IPS DF 4.7 (cell line): ENCODE measurements around the gene LIAS.
"Not testable (repeated sequence)": the region's sequence is repeated elsewhere in the genome, so short reads cannot be mapped to it uniquely, and the experiment has no call there.

Experiments
- DNase-seq: peaks from one replicate; pipeline ENCODE4 v3.0.0-alpha.2; 2013; ENCODE audit warnings: low spot score; ENCODE audit errors: extremely low read depth

The LIAS gene

DNA sequence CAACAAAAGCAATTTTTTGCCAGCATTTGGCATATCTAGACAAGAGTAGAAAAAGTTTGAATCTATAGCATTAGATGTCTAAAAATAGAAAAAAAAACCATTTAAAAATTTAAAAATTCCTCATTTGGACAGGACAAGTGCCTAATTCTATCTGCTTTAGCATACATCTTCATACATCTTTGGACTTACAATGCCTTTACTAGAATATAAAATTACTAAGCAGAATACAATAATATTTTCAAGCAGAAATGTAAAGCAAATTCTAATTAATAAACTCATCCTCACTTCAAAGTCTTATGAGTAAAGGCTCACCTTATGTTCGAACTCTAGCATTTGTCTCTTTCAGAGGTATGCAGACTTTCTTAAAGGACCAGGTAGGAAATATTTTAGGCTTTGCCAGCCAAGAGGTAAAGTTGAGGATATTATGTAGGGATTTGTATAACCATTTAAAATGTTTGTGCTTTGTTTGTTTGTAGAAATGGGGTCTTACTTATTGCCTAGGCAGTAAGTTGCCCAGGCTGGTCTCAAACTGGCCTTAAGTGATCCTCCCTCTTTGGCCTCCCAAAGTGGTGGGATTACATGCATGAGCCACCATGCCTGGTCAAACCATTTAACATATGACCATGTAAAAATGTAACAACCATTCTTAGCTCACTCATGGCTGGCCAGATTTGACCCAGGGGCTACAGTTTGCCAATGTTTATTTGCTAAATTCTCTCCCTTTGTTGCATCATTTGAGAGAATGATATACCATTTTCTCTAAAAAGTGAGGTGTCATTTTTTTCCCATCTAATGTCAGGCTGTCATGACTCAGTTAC lies 39.3 kb downstream of the LIAS start:
- DNase-seq, result no peak

DNA sequence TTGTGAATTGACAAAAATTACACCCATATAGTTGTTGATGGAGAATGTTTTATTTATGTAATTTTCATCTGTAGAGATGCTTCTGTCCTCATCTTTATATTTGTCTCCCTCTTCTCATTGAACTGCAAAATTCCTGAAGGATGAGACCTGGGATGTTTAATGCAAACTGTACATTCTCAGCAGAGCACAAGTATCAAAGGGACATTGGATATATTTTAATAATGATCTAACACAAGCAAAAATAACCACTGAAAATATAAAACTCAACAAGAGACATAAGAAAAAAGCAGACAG lies 39.8 kb downstream of the LIAS start:
- DNase-seq, result no peak

DNA sequence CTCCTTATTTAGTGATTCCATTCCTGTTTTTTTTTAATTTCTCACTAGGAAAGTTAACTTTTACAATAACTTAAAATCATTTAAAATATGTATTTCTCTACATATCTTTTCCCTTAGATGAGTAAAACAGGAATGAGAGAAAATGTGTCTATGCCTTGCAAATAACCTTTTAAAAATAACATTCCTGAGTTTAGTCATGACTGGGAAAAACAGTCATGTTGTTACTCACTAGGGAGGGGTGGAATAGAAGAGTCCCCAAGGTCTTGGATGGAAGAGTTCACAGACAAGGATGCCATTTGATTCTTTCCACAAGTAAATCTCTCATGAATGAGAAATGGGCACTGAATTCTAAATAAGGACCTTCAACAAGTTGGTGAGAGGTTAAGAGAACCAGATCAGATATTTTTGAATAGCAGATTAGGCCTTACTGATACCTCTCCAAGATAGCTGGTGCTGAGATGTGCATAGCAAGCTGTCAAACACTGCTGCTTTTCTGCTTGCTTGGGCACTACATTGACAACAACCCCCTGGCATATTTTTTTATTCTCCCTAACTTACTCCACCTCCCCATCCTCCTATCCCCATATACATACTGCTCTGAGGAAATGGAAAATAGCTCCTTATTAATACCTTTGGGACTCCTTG lies 43.3 kb downstream of the LIAS start:
- DNase-seq, result no peak

DNA sequence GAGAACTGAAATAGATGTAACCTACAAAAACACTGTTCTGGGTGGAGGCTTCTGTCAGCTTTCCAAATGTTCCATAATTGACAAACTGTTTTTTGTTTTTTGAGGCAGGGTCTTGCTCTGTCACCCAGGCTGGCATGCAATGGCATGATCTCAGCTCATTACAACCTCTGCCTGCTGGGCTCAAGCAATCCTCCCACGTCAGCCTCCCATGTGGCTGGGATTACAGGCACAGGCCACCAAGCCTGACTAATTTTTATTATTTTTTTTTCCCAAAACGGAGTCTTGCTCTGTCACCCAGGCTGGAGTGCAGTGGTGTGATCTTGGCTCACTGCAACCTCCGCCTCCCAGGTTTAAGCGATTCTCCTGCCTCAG lies 43.8 kb downstream of the LIAS start:
- DNase-seq, result not testable (repeated sequence)

DNA sequence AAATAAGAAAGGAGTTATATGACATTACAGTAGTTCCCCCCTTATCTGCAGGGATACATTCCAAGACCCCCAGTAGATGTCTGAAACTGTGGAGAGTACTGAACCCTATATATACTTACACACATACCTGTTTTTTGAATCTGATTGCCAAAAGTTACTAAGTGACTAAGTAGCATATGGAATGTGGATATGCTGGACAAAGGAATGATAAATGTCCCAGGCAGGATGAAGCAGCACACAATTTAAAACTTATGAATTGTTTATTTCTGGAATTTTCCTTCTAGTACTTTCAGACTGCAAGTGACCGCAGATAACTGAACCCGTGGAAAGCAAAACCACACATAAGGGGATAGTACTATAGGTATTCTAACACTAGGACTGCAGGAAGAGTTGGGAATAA lies 45.7 kb downstream of the LIAS start:
- DNase-seq, result no peak

DNA sequence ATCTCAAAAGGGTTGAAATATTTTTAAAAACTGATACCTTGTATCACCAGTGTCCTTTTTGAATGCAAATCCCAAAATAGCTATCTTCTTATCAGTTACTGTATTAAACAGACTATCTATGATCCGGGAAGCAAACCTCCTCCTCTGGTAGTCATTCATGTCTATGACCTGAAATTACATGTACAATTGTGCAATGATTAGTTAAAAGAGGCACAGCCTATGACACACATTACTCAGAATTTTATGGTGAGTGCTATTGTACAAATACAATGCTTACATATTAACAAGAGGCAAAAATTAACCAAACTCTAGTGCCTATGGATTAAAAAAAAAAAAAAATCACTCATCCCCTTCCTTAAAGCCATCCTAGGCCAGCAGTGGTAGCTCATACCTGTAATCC lies 46.7 kb downstream of the LIAS start:
- no peak for DNase-seq

DNA sequence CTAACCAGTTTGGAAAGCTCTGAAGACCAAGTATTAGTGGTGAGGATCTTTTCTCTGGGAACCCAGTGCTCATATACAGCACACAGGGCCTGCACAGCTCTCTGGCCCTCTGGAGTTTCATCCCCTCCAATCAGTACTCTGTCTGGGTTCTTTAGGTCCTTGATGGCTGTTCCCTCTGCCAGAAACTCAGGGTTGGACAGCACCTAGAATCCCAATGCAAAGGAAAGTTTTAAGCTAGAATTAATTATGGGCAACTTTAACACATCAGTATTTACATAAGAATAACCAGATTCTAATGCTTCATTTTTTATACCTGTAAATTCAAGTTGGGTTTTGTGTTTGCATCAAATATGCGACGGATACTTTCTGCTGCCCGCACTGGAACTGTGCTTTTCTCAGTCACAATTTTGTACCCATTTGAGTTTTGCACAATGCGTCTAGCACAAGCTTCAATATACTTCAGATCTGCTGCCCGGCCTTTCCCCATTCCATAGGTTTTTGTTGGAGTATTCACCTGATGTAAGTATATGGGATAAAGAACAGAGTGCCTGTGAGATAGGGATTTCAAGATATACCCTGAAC lies 51.6 kb downstream of the LIAS start:
- no peak for DNase-seq

DNA sequence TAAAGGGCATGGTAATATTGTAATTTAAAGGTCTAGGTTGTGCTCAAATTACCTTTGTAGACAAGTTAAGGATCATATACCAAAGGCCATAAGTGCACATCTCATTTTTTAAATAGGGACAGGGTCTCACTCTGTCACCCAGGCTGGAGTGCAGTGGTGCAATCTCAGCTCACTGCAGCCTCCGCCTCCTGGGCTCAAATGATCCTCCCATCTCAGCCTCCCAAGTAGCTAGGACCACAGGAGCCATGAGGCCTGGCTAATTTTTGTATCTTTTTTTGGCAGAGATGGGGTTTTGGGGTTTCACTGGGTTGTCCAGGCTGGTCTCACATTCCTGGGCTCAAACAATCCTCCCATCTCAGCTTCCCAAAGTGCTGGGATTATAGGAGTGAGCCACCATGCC lies 55.4 kb downstream of the LIAS start:
- not testable (repeated sequence) for DNase-seq

DNA sequence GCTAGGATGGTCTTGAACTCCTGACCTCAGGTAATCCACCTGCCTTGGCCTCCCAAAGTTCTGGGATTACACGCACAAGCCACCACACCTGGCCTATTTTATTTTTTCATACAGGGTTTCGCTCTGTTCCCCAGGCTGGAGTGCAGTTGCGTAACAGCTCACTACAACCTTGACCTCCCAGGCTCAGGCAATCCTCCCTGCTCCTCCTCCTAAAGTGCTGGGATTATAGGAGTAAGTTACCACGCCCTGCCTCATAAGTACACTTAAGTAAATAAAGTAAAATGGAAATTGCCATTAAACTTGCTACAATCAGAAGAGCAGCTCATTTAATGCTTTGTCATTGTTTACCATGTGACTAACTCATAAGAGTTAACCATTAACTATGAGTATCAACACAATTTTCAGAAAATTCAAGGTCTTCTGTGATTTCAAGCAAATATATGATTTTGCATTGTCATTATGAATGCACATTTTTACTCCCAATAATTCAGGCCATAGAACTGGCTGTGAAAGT lies 56.1 kb downstream of the LIAS start:
- DNase-seq, result no peak

DNA sequence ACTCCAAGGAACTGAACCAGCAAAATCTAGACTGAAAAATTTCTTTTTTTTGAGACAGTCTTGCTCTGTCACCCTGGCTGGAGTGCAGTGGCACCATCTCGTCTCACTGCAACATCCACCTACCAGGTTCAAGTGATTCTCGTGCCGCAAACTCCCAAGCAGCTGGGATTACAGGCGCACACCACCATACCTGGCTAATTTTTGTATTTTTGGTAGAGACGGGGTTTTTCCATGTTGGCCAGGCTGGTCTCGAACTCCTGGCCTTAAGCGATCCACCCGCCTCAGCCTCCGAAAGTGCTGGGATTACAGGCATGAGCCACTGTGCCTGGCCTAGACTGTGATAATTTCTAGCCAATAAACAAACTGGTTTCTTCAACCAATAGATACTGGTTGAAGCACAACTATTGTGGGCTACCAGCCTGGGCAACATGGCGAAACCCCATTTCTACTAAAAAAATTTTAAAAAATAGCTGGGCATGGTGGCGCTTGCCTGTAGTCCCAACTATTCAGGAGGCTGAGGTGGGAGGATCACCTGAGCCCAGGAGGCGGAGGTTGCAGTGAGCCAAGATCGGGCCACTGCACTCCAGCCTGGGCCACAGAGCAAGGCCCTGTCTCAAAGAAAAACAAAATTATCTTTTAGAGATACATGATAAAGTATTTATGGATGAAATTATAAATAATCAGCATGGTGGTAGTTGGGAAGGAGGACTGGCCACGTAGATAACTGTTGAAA lies 57.0 kb downstream of the LIAS start:
- DNase-seq, result not testable (repeated sequence)

DNA sequence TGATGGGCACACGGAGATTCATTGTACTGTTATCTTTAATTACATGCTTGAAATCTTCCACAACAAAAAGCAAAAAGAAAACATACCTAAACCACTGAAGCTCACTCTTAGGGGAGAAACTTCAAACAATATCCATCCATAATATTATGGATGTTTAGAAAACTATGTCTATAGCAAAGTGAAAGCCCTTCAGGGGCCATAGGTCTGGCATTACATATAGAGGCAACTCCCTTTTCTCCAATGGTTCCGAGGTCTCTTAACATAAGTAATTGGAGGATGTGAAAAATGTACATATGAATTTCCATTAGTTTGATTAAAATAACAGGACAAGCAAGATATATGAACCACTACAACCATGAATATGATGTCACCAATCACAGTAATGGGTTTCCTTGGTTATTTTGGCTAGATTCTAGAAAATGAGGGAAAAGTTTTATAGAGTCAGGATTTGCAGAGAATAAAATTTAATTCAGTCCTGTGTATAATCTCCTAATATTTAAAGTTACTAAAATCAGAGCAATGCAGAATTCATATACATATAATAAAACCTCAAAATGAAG lies 57.6 kb downstream of the LIAS start:
- no peak for DNase-seq

DNA sequence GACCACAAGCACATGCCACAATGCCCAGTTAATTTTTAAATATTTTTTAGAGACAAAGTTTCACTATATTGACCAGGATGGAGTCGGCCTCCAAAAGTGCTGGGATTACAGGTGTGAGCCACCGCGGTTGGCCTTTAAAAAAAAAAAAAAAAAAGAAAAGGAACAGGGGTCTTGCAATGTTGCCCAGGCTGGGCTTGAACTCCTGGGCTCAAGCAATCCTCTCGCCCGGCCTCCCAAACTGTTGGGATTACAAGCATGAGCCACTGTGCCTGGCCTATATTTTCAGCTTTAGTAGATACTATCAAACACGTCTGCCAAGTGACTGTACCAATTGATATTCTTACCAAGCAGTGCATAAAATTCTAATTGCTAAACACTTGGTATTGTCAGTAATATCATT lies 59.6 kb downstream of the LIAS start:
- no peak for DNase-seq

DNA sequence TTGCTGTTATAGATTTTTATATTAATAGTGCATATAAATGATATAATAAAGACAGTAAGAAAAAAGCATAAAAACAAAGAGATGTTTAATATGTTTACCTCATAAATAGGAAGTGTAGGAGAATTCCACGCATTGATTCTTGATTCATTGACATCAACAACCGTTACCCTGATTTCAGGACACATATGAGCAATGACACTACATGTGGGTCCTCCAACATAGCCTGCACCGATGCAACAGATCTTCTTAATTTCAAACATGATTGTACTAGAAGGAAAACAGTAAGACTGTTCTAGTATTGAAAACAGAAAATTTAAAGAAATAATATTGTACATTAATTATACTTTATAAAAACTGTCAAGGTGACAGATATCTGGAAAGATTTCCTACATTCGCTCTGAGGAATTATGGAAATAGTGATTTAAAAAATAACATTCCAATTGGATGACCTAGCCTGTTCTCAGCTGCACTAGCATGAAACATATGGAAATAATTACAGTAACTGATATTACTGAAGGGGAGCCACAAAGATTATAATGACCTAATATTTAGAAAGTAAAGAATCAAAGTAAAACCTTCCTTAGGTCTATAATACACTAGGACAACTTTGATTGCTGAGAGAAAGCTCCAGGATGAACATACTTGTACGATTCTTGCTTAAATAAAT lies 62.5 kb downstream of the LIAS start:
- no peak for DNase-seq

DNA sequence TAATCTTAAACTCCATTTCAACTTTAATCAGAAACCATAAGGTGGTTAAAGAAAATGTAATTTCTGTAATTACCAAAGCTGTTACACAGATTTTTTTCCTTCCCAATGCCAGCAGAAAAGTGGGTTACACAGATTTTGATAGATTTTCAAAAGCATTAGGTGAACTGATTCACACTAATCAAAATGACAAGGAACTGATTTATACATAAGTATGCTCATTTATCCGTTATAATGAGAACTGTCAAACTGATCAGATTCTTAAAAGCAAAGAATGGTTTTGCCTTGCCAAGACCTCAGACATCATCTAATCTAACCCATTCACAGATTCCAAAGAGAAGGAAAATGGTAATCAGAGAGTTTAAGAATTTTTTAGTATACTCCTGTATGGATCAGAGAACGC lies 63.2 kb downstream of the LIAS start:
- DNase-seq, result no peak

DNA sequence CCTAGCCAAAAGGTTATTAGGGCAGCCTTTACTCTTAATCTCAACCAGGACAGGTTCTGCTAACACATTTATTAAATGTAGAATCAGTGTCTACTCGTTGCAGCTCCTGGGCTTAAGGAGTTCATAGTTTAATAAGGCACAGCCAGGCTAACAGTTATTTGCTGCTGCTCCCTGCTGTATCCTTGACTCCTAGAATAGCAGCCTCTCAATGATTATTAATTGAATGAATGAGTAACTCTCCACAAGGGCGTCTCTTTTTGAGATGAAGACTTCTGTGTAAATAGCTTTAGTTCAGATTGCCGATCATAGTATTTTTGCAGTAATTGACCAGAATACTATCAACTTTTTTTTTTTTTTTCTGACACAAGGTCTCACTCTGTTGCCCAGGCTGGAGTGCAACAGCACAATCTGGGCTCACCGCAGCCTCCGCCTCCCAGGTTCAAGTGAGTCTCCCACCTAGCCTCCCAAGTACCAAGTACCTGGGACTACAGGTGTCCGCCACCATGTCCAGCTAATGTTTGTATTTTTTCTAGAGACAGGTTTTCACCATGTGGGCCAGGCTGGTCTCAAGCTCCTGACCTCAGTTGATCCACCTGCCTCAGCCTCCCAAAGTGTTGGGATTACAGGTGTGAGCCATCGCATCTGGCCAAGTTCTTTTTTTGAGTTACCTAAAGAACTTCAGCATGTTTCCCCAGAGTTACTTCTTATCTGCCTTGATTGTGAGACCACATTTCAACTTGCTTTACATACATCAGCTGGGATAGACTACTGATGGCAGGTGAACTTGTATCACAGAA lies 65.5 kb downstream of the LIAS start:
- DNase-seq, result no peak

DNA sequence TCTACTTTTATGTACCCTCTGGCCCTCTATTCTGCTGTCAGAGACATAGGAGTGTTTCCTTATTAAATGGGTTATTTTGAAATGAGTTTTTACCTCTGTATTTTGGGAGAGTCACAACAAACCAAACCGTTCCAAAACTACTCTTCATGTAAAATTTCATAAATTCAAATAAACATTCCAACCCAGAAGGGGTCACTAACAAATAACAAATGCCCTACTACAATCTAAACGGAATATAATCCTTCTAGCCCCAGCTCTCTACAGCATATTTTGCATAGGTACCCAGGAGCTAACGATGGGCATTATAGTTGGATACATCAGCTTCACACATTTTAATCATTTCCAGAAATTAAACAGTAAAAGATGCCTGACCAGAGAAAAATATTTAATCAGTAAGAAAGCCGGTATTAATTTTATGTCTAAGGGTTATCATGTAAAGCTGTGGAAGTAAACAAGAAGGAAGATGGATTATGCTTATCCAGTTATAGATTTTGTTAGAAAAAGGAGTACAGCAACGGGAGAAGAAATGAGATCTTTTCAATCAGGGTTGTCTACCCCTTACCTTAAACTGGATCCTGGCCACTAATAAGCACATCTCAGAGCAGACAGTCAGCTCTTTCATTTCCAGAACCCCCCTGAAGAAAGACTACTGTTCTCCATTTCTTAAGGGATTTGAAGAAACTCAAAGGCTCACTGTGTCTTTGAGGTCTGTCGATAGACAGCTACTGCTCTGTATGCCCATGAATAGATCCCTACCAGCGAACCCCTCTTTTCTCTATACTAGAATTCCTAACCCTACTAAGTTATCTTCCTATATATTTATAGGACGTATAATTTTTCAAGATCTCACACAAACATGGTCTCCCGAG lies 67.2 kb downstream of the LIAS start:
- no peak for DNase-seq

DNA sequence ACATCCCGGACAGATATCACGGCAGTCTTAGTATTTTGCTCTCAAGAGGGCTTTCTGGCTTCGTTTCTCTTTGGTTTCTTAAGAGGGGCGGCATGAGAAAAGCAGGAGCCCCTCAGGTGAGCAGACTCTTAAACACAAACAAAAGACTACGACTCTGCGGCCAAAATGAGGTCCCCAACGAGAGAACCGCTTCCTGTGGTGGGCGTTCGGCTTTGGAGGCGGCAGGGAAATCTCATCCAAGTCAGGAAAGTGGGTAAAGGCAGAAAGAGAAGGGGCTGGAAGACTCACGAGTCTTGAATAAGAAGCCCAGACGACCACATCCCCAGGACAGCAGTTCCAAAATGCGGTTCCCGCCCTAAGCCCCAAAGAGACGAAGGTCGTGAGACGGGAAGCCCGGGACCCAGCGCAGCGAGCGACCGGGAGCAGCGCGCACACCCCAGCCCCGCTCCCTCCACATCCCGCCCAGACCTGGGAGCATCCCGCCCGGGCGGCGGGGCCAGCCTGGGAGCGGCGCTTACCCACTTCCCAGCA lies 68.0 kb downstream of the LIAS start:
- no peak for DNase-seq

DNA sequence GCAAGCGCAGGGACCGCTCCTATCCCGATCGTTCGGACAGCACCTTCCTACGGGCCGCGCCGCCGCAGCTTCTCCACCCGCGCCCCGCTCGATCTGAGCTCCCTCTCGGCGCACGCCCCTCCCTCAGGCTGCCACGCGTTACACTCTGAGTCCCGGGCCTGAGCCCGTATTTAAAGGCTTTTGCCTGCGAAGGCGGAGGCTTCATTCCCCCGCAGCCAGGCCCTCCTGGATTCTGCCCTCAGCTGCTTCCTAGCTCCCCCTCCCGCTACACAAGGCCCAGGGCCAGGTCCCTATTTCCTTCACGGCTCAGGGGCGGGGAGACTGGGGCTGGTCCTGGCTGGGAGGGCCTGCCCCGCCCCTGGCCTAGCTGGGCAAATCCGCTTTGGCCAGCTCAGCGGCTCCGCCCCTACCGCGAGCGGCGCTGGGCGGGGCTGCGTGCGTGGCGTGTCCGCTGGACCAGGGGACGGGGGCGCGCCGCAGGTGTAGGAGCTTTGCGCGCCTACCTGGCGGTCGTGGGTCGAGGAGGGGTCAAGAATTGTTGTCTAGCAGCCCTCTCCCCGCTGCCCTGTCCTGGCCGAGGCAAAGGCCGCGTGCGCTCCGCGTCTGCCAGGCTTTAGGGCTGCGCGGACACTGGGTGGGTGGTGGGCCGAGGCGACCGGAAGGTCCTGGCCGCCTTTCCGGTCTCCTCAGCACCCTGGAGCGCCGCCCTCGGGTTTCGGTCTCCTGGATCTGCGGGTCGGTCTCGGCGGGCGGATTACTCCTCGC lies 68.6 kb downstream of the LIAS start, which contains the start of gene UGDH:
UGDH (minus strand) TSS at position 144 of the 765 bp plus-strand sequence. CDS start 5,927 bp downstream, outside the sequence.
- peak; percentile 83 for DNase-seq
